ENCODE measurements around the gene ALOX5.
"Not testable (repeated sequence)": the region's sequence is repeated elsewhere in the genome, so short reads cannot be mapped to it uniquely, and the experiment has no call there.

Gene ALOX5

DNA sequence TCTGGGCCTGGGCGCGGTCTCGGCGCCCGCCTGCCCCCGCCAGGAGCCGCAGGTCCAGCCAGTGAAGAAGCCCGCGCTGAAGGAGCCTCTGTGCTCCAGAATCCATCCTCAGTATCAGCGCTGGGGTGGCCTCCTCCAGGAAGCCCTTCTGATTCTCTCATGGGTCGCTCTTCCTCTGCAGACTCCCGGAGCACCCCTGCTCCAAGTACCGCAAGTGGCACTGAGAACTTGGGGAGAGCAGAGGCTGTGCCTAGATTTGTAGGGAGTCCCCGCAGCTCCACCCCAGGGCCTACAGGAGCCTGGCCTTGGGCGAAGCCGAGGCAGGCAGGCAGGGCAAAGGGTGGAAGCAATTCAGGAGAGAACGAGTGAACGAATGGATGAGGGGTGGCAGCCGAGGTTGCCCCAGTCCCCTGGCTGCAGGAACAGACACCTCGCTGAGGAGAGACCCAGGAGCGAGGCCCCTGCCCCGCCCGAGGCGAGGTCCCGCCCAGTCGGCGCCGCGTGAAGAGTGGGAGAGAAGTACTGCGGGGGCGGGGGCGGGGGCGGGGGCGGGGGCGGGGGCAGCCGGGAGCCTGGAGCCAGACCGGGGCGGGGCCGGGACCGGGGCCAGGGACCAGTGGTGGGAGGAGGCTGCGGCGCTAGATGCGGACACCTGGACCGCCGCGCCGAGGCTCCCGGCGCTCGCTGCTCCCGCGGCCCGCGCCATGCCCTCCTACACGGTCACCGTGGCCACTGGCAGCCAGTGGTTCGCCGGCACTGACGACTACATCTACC is at the start of gene ALOX5:
ALOX5 (plus strand) TSS at position 641 of the 774 bp plus-strand sequence; CDS start at position 705, 64 bp downstream.
- peak; percentile 42 for DNase-seq

DNA sequence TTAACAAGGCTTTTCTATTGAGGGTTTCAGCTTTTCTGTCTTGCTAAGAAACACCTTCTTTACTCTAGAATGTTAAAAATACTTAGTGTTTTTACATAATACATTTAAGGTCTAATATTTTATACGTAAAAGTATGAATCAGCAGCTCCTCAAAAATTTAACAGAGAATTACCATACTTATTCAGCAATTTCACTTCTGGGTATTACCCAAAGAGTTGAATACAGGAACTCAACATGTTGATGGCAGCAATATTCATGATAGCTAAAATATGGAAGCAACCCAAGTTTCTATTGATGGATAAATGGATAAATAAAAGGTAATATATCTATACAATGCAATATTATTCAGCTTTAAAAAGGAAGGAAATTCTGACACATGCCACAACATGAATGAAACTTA is 48.9 kb upstream of the ALOX5 start:
- no peak for DNase-seq

DNA sequence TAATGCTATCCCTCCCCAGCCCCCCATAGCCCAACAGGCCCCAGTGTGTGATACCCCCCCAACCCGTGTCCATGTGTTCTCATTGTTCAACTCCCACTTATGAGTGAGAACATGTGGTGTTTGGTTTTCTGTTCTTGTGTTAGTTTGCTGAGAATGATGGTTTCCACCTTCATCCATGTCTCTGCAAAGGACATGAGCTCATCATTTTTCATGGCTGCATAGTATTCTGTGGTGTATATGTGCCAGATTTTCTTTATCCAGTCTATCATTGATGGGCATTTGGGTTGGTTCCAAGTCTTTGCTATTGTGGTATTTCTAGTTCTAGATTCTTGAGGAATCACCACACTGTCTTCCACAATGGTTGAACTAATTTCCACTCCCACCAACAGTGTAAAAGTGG is 47.2 kb upstream of the ALOX5 start:
- DNase-seq = not testable (repeated sequence)

DNA sequence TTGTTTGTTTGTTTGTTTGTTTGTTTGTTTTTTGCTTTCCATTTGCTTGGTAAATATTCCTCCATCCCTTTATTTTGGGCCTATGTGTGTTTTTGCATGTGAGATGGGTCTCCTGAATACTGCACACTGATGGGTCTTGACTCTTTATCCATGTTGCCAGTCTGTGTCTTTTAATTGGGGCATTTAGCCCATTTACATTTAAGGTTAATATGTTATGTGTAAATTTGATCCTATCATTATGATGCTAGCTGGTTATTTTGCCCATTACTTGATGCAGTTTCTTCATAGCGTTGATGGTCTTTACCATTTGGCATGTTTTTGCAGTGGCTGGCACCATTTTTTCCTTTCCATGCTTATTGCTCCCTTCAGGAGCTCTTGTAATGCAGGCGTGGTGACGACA is 42.2 kb upstream of the ALOX5 start:
- not testable (repeated sequence) for DNase-seq

DNA sequence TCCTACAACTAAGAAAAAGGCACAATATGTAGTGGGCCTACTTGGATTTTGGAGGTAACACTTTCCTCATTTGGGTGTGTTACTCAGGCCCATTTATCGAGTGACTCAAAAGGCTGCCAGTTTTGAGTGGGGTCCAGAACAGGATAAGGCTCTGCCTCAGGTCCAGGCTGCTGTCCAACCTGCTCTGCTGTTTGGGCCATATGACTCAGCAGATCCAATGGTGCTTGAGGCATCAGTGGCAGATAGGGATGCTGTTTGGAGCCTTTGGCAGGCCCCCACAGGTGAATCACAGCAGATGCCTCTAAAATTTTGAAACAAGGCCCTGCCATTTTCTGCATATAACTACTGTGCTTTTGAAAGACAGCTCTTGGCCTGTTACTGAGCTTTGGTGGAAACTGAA is 34.1 kb upstream of the ALOX5 start:
- no peak for DNase-seq

DNA sequence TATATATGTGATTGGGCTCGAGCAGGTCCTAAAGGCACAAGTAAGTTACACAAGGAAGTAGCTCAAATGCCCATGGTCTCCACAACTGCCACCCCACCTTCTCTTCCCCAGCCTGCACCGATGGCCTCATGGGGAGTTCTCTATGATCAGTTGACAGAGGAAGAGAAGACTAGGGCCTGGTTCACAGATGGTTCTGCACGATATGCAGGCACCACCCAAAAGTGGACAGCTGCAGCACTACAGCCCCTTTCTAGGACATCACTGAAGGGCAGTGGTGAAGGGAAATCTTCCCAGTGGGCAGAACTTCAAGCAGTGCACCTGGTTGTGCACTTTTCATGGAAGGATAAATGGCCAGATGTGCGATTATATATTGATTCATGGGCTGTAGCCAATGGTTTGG is 33.6 kb upstream of the ALOX5 start:
- DNase-seq = not testable (repeated sequence)

DNA sequence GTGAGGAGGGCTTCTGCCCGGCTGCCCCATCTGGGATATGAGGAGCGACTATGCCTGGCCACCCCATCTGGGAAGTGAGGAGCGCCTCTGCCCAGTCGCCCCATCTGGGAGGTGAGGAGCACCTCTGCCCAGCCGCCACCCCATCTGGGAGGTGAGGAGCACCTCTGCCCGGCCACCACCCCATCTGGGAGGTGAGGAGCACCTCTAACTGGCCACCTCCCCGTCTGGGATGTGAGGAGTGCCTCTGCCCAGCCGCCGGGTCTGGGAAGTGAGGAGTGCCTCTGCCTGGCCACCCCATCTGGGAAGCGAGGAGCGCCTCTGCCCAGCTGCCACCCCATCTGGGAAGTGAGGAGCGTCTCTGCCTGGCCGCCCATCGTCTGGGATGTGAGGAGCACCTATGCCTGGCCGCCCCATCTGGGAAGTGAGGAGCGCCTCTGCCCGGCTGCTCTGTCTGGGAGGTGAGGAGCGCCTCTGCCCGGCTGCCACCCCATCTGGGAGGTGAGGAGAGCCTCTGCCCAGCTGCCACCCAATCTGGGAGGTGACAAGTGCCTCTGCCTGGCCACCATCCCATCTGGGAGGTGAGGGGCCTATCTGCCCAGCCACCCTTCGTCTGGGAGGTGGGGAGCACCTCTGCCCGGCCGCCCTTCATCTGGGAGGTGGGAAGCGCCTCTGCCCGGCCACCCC is 27.2 kb upstream of the ALOX5 start:
- DNase-seq = not testable (repeated sequence)

DNA sequence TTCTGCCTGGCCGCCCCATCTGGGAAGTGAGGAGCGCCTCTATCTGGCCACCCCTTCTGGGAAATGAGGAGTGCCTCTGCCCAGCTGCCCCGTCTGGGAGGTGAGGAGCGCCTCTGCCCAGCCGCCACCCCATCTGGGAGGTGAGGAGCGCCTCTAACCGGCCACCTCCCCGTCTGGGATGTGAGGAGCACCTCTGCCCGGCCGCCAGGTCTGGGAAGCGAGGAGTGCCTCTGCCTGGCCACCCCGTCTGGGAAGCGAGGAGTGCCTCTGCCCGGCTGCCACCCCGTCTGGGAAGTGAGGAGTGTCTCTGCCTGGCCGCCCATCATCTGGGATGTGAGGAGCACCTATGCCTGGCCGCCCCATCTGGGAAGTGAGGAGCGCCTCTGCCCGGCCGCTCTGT is 26.6 kb upstream of the ALOX5 start:
- DNase-seq = not testable (repeated sequence)

DNA sequence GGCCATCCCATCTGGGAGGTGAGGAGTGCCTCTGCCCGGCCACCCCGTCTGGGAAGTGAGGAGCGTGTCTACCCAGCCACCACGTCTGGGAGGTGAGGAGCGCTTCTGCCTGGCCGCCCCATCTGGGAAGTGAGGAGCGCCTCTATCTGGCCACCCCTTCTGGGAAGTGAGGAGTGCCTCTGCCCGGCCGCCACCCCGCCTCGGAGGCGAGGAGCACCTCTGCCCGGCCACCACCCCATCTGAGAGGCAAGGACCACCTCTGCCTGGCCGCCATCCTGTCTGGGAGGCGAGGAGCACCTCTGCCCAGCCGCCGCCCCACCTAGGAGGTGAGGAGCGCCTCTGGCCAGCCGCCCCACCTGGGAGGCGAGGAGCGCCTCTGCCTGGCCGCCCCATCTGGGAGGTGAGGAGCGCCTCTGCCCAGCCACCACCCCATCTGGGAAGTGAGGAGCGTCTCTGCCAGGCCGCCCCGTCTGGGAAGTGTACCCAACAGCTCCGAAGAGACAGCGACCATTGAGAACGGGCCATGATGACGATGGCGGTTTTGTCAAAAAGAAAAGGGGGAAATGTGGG is 25.7 kb upstream of the ALOX5 start:
- DNase-seq = not testable (repeated sequence)

DNA sequence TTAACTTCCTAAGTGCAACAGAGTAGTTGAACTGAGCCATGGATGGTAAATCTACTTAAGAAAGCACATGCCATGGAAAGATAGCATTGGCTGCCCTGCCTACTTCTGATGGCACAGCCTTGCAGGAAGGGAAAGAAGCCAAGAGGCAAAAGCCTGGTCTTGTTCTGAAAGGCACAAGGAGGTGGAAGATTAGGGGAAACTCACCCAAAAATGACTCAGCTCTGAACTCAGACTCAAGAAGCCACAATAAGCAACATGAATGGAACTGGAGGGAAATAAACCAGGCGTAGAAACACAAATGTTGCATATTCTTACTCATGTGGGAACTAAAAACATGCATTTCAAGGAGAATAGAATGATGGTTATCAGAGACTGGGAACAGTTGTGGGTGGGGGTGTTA is 20.8 kb upstream of the ALOX5 start:
- no peak for DNase-seq

DNA sequence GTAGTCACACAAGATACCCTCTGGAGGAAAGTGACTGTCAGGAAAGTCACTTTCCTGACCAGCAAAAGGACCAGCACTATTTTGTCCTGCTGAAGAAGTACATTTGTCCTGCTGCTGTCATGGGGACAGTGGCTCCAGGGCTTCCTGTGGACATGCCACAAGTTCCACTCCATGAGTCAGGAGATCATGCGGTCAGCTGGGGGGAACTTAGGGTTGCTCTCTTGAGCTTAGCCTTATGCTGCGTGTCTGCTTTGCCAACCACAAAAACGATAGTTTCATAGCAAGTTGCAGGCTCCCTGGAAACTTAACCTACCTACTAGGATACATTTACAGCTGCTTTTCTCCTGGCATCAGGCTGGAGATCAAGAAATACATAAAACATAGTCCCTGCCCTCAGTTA is 19.8 kb upstream of the ALOX5 start:
- no peak for DNase-seq

DNA sequence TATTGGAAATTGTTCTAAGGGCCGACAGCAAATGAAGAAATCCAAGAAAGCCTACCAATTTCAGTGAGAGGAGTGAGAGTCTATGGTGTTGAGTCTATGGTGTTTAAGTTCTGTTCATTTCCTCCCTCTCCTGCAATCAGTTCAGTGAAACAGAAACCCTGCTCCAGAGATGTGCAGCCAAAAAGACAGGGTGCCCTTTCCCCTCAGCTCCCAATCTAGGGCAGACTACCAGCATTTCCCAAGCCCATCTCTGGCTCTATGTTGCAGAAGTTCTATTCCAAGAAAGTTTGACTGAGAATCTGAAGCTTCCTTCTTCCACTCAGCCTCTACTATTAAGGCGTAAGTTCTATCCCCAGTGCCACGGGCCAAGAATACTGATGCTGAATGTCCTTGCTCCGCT is 18.5 kb upstream of the ALOX5 start:
- DNase-seq = no peak

DNA sequence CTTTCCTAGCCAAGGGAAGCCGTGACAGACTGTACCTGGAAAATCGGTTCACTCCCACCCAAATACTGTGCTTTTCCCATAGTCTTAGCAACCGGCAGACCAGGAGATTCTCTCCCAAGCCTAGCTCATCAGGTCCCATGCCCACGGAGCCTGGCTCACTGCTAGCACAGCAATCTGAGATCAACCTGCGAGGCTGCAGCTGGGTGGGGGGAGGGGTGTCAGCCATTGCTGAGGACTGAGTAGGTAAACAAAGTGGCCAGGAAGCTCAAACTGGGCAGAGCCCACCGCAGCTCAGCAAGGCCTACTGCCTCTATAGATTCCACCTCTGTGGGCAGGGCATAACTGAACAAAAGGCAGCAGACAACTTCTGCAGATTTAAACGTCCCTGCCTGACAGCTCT is 15.1 kb upstream of the ALOX5 start:
- DNase-seq = not testable (repeated sequence)

DNA sequence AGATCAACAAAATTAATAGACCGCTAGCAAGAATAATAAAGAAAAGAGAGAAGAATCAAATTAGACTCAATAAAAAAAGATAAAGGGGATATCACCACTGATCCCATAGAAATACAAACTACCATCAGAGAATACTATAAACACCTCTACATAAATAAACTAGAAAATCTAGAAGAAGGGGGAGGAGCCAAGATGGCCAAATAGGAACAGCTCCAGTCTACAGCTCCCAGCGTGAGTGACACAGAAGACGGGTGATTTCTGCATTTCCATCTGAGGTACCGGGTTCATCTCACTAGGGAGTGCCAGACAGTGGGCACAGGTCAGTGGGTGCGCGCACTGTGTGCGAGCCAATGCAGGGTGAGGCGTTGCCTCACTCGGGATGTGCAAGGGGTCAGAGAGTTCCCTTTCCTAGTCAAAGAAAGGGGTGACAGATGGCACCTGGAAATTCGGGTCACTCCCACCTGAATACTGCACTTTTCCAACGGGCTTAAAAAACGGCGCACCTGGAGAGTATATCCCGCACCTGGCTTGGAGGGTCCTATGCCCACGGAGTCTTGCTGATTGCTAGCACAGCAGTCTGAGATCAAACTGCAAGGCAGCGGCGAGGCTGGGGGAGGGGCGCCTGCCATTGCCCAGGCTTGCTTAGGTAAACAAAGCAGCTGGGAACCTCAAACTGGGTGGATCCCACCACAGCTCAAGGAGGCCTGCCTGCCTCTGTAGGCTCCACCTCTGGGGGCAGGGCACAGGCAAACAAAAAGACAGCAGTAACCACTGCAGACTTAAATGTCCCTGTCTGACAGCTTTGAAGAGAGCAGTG is 11.8 kb upstream of the ALOX5 start:
- DNase-seq = not testable (repeated sequence)

DNA sequence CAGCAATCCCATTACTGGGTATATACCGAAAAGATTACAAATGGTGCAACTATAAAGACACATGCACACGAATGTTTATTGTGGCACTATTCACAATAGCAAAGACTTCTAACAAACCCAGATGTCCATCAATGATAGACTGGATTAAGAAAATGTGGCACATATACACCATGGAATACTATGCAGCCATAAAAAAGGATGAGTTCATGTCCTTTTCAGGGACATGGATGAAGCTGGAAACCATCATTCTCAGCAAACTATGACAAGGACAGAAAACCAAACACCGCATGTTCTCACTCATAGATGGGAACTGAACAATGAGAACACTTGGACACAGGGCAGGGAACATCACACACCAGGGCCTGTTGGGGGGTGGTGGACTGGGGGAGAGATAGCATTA is 6.4 kb upstream of the ALOX5 start:
- not testable (repeated sequence) for DNase-seq

DNA sequence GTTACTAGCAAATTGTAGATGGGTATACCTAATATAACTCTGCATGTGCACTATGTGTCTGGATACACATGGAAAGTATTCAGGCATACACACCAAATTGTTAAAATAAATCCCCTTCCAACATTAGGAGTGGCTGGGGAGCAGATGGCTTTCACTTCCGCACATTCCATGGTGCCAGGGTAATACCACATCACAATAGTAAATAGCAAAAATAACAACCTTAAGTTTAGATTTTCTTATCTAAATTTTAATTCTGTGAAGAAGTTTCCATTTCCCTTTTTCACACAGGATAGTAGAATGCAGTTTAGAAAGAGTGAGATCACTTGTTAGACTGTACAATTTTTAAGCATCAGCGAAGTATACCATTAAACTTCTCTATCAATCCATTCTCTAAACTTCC is 5.8 kb upstream of the ALOX5 start:
- DNase-seq = no peak

DNA sequence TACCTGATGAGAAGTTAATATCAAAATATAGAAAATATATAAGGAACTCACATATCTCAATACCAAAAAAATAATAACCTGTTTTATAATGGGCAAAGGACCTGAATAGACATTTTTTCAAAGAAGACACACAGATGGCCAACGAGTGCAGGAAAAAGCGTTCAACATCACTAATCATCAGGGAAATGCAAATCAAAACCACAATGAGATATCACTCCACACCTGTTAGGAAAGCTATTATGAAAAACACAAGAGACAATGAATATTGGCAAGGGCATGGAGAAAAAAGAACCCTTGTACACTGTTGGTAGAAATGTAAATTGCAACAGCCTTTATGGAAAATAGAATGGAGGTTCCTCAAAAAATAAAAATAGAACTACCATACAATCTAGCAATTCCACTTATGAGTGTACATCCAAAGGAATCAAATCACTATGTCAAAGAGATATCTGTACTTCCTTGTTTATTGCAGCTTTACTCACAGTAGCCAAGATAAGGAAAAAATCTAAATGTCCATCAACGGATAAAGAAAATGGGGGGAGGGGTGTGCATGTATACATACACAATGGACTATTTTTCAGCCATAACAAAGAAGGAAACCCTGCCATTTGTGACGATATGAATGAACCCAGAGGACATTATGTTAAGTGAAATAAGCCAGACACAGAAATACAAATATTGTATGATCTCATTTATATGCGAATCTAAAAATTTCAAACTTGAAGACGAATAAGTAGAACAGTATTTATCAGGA is 3.6 kb upstream of the ALOX5 start:
- no peak for DNase-seq

DNA sequence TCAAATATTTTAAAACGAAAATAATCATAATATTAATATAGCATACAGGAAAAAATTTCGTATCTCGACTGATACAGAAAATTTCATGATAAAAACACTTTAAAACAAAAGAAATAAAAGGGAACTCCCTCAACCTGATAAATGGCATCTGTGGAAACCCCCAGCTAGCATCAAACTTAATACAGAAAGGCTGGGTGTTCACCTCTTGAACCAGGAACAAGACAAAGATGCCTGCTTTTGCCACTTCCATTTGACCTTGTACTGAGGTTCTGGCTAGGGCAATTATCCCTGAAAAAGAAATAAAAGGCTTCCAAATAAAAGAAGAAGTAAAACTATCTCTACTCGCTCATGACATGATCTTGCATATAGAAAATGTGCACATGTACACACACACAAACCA is 2.5 kb upstream of the ALOX5 start:
- DNase-seq = no peak

DNA sequence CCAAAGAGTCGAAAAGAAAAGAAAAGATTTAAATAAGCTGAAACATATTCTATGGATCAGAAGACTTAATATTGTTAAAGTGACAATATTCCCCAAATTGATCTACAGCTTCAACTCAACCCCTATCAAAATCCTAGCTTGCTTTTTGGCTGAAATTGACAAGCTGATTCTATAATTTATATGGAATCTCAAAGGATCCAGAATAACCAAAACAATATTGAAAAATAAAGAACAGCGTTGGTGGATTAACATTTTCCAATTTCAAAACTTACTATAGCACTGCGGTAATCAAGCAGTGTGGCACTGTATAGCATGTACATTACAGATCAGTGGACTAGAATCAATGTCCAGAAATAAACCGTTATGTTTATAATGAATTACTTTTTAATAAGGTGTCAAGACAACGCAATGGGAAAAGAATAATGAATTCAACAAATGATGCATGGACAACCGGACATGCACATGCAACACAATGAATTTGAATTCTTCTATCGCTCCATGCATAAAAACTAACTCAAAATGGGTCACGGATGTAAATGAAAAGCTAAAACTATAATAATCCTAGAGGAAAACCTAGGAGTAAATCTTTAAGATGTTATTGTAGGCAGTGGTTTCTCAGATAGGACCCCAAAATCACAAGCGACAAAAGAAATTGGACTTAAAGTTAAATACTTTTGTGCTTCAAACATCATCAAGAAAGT is 1.6 kb upstream of the ALOX5 start:
- DNase-seq = no peak

DNA sequence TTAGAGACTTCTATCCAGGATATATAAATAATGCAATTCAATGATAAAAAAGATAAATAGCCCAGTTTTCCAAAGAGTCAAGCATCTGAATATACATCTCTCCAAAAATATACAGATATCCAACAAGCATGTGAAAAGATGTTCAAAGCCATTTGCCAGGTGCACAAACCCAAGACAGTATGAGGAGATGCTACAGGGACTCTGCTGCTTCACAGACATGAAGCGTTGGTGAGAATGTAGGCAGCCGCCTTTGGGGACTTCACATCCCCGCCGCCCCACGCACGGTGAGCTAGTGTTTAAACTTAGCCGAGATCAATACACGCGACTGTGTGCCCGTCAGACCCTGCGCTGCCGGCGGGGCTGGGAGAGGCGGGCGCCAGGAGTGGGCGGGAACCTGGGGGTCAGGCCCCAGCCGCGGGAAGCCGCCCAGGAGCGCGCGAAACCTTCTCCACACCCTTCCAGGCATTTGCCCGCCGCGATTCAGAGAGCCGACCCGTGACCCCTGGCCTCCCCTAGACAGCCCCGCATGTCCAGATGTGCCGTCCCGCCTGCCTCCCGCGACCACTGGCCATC is 927 bp upstream of the ALOX5 start:
- no peak for DNase-seq

DNA sequence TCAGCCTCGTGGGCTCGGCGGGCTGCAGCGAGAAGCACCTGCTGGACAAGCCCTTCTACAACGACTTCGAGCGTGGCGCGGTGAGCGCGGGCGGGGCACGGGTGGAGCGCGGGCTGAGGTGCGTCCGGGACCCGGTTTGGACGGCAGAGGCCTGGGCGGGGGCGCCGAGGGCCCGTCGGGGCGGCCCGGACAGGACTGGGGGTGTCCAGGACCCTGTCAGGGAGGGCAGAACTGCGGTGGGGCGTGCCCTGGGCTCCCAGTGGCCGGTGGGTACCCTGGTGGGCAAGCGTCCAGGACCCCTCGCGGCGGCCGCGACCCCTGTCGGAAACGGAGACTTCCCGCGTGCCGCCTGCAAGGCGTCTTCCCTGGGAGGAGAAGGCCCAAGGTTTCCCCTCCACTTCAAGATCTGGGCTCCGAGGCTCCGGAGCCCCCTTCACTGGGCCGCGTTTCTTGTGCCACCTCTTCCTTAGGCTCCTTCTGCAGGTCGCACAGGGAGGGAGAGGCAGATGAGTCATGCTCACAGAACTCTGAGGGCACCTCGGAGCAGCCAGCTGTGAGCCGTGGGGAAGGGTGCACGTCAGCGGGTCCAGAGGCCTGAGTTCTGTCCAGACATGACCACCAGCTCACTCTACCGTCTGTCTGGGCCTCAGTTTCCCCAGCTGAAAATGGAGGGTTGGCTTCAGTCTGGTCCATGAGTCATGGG is 485 bp downstream of the ALOX5 start:
- no peak for DNase-seq

All from CD4-positive, alpha-beta T cell treated with Interleukin-4 for 4 hours (primary cell).